Esophagus mucosa (tissue), 1 donor: ENCODE measurements around the gene PRR19. TPM values are rescaled to one million over a fixed set of nuclear protein-coding genes. Genes with fewer than 3 reads are reported as not detected.
A peak's percentile ranks its signal among the peaks of the same experiment; 100 is the strongest.

Experiments used
- ATAC-seq: fragments of 200-7000 bp; cut with Tn5 transposase; one replicate; pipeline ENCODE4 v1.9.1; 2020
- total RNA-seq: library from RNA; stranded (reverse); gene quantifications from one replicate; pipeline ENCODE4 v1.2.4, GENCODE V29; 2023
- donor health status: DM: yes; HTN: yes; CAD: no.

The PRR19 gene
- total RNA-seq, 1 donor from 2014 or later, result 0.84 TPM

- no peak for ATAC-seq
These were observed 29.9 kb upstream of the PRR19 start for GRCh38 chr19:42271861-42272534.

- no peak for ATAC-seq
These were observed 29.4 kb upstream of the PRR19 start for GRCh38 chr19:42272535-42272897.

- ATAC-seq, result no peak
These were observed 28.9 kb upstream of the PRR19 start for GRCh38 chr19:42272989-42273406.

- no peak for ATAC-seq
These were observed 28.4 kb upstream of the PRR19 start for GRCh38 chr19:42273407-42274064.

- no peak for ATAC-seq
These were observed 27.8 kb upstream of the PRR19 start for GRCh38 chr19:42274065-42274682.

GRCh38 chr19:42275103-42275502 is 26.8 kb upstream of the PRR19 start:
- no peak for ATAC-seq

GRCh38 chr19:42275517-42275916 is 26.4 kb upstream of the PRR19 start:
- no peak for ATAC-seq

GRCh38 chr19:42276284-42276683 is 25.6 kb upstream of the PRR19 start:
- ATAC-seq, result no peak

GRCh38 chr19:42276821-42277220 is 25.1 kb upstream of the PRR19 start:
- no peak for ATAC-seq

GRCh38 chr19:42277821-42278451 is 24.0 kb upstream of the PRR19 start:
- ATAC-seq, result peak; percentile 0

GRCh38 chr19:42278452-42279154 is 23.3 kb upstream of the PRR19 start:
- no peak for ATAC-seq

GRCh38 chr19:42279155-42279901 is 22.6 kb upstream of the PRR19 start:
- ATAC-seq, result no peak

- peak; percentile 12 for ATAC-seq
These were observed 21.8 kb upstream of the PRR19 start for GRCh38 chr19:42279902-42280814.

GRCh38 chr19:42280815-42281145 is 21.2 kb upstream of the PRR19 start:
- ATAC-seq, result no peak

- ATAC-seq, result peak; percentile 16
These were observed 20.6 kb upstream of the PRR19 start for GRCh38 chr19:42281146-42281826.

GRCh38 chr19:42281827-42282762 is 19.8 kb upstream of the PRR19 start:
- no peak for ATAC-seq

GRCh38 chr19:42282819-42283187 is 19.1 kb upstream of the PRR19 start:
- ATAC-seq, result no peak

GRCh38 chr19:42283188-42284065 is 18.5 kb upstream of the PRR19 start:
- peak; percentile 75 for ATAC-seq
